Astrocyte (in vitro differentiated cells and primary cell): ENCODE results near the gene MX2.

ENCODE experiments used
- EZH2 ChIP-seq: IDR thresholded peaks from 2 replicates; pipeline ENCODE4 v1.6.1; 2012; ENCODE audit warnings: mild to moderate bottlenecking, low read length, inconsistent platforms; ENCODE audit not compliant: insufficient read depth
- TF ChIP-seq, protein P1 (sequence below): IDR thresholded peaks from 2 replicates; pipeline ENCODE4 v1.5.1; 2011; ENCODE audit warnings: low read depth, mild to moderate bottlenecking, inconsistent platforms, low read length, moderate library complexity; ENCODE audit not compliant: insufficient read depth

DNA sequence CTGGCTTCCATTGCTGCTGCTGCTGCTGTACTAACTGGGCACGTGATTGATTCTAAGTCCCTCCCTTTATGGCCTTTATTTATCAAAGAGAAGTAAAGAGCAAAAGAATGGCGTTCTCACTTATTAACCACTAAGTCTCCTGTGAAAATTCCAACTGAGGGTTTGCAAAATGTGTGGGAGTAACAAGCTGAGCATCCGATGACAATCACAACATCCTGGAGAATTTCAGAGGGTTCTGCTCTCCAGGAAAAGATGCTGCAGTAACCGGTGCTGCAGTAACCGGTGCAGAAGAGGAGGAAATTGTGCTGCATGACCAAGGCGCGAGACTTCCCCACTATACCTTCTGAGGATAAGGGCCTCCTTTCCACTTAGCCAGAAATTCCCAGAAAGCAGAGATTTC, 12.7 kb upstream of the MX2 start:
- TF ChIP-seq, protein P1, sequence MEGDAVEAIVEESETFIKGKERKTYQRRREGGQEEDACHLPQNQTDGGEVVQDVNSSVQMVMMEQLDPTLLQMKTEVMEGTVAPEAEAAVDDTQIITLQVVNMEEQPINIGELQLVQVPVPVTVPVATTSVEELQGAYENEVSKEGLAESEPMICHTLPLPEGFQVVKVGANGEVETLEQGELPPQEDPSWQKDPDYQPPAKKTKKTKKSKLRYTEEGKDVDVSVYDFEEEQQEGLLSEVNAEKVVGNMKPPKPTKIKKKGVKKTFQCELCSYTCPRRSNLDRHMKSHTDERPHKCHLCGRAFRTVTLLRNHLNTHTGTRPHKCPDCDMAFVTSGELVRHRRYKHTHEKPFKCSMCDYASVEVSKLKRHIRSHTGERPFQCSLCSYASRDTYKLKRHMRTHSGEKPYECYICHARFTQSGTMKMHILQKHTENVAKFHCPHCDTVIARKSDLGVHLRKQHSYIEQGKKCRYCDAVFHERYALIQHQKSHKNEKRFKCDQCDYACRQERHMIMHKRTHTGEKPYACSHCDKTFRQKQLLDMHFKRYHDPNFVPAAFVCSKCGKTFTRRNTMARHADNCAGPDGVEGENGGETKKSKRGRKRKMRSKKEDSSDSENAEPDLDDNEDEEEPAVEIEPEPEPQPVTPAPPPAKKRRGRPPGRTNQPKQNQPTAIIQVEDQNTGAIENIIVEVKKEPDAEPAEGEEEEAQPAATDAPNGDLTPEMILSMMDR = no peak
- TF ChIP-seq EZH2 = no peak
